Activated CD8-positive, alpha-beta memory T cell treated with anti-CD3 and anti-CD28 coated beads, Interleukin-2, amount 50 U/mL, for 1 hour (primary cell): ENCODE data around the gene MYDGF.
"Not testable (repeated sequence)": the region's sequence is repeated elsewhere in the genome, so short reads cannot be mapped to it uniquely, and the experiment has no call there.

ENCODE experiments used
- DNase-seq: peaks from one replicate; pipeline ENCODE4 v3.0.0-alpha.2; 2020; ENCODE audit errors: extremely low read depth

Gene MYDGF

DNA sequence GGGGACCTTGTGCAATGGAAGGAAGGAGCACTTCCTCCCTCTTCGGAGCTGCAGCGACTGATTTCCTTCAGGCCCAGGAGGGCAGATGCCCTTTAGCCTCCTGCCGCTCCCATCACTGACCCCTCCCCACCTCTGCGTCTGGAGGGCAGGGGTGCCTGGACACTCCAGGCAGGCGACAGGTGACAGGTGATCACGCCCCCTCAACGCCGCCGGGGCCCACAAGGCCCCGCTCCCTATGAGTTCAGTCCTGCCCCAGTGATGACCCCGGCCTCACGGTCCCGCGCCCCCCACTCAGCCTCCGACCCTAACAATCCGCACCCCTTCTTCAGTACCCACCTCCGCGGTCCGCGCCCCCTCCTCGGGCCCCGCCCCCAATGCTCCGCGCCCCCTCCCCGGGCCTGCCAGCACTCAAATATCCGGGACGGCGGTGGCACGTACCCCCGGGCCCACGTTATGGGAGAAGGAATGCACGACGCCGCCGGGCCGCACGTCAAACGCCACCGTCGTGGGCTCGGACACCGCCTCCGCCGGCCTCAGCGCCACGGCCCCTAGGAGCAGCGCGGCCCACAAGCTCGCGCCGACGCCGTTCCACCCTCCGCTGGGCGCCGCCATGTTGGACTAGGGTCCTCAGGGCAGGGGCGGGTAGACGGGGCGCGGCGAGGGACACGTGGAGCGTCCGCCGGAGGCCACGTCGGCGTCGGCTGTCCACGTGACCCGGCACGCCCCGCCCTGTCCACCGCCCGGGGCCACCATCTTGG is at the start of gene MYDGF:
Gene MYDGF, minus strand, starts transcription at position 620 of the 758 bp plus-strand sequence. Its CDS starts 8 bp downstream, at position 612.
- DNase-seq, result peak; percentile 75

DNA sequence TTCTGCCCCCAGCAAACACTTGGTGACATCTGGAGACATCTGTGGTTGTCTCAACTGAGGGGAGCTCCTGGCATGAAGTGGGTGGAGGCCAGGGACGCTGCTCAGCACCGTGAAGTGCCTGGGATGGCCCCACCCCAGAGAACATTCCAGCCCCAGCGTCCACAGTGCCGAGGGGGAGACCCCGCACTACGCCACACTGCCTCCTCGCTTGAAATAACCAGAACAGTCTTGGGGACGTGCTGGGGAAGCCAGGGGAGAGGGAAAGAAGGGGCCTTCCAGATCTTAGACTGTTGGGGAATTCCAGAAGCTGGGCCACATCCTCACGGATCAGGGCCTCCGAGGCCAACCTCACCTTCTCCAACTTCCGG is 49.3 kb upstream of the MYDGF start:
- no peak for DNase-seq

DNA sequence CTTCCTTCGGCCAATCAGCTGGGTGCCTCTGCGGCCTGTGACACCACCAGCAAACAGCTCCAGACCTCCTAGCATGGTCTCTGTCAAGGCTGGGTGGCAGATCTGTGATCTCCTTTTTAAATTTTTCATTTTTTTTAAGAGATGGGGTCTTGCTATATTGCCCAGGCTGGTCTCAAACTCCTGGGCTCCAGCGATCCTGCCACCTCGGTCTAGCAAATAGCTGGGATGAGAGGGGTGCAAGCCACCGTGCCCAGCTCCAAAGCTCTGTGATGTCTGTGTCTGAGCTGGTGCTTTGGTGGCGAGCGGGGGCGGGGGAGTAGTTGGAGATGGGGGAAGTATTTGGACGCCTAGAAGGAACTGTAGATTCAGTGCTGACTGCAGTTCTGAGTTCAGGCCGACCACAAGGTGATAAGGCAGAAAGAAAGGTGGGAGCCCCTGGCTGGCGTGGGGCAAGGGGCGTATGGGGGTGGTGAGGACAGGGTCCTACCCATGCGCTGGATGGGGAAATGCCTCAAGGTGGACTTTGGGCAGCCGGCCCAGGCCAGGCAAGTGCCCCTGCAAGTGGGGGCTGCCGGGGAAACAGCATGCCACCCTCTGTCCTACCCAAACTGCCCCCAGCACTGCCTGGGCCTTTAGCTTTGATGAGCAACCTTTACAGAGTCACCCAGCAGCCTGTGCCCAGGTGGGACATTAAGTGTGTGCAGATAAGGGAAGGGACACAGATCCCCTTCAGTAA is 48.0 kb upstream of the MYDGF start:
- no peak for DNase-seq

DNA sequence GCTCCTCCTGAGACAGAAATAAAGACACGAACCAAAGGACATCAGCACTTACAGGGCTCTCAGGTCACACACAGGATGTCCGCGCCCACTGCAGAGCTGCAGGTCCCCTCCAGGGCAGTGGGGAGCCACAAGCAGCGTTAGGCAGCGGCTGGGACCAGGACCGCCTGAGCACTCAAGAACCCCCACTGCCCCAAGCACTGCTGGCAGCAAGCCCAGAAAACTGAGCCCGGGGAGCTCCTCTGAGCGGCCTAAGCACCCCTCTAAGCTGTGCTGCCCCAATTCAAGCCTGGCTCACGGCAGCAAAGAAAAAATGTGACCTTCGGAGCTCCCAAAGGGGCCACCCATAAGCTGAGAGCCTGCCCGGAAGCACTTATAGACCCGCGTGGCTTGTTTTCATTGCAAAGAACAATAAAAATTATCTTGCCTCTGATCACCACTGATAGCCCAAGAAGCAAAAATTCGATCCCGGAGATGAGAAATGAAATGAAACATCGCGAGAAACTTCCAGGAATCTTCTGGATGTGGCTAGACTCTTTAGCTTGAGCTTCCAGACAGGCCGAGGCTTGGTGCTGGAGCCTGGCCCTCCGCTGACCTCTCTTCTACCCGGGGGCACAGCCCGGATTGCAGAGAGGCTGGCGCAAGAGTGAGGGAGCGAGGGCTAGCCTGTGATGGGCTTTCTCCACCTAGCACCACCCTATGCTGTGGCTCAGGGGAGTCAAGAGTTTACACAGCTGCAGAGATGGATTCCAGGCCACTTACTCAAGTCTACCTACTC is 47.2 kb upstream of the MYDGF start:
- DNase-seq, result no peak

DNA sequence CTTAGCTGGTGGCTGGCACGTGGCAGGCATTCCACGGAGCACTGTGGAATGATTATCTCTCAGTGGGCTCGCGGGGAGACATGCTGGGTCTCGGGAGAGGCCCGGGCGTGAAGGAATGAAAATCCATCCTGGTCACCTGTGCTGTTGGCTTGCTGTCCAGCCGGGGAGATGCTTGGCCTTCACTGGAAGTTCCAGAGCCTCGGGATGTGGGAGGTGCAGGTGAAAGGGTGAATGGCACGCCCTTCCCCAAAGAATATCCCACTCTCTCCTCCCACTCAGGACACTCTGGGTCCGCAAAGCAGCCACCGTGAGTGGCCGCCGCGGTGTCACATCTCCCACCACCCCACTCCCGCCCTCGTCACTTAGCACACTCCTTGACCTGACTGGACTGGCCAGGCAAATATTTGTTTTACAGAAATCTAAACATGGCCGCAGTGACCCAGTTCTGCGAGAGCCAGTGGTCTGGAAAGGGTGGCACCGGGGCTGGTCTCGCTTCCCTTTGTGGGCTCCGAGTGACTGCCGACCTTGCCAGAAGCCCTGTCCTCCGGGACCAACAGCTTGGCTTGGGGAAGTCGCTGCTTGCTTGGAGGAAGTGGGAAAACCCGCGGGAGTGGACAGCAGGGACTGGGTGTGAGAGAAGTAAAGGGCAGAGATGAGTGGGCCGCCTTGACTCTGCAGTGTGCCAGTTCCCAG is 45.5 kb upstream of the MYDGF start:
- no peak for DNase-seq

DNA sequence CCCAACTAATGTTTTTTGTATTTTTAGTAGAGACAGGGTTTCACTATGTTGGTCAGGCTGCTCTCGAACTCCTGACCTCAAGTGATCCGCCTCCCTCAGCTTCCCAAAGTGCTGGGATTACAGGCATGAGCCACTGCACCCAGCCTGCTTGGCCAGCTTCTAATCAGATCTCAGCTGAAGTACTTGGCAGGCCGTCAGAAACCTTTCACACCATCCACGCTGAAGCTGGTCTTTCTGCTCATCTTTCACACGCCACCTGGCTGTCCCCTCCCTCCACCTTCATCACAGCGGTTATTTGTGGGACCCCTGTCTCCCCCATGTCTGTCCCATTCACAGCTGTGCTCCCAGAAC is 45.0 kb upstream of the MYDGF start:
- DNase-seq, result not testable (repeated sequence)

DNA sequence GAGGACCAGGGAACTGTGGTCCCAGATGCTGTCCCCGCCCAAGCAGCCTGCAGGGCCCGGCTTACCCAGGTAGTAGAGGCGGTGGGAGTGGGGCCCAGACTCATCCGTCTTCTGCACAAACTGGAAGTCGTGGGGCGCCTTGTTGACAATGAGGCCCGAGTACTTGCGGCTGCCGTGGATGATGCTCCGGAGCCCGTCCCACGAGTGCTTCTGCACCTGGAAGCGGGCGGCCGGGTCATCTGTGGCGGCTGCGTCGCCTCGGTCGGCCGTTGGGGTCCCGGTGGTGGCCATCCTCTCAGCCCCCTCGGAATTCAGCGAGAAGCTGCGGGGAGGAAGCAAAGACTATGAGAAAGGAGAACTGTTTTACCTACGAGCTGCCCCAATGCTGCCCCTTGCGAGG is 43.9 kb upstream of the MYDGF start:
- no peak for DNase-seq

DNA sequence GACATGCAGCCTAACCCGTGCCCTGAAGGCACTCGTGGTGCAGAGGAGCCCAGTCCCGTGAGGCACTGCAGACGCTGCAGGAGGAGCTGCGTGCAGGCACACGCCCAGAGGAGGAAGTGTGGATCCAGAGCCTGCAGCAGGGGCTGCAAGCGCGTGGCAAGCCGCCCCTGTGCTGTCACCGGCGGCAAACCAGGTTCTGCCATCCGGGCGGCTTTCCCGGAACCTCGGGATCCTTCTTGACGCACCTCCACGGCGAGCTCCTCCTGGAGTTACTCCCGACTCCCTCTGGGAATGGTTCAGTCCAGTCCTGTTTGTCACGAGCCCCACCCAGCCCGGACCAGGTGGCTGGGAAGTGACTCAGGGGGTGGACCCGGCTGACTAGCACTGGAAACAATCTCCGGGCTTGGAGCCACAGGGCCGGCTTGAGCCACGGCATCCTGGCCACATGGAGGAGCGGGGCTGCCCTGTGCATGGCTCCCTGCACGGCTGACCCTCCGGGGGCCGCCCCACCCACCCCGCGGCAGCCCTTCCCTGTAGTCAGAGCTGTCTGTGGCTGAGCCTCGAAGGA is 43.3 kb upstream of the MYDGF start:
- no peak for DNase-seq

DNA sequence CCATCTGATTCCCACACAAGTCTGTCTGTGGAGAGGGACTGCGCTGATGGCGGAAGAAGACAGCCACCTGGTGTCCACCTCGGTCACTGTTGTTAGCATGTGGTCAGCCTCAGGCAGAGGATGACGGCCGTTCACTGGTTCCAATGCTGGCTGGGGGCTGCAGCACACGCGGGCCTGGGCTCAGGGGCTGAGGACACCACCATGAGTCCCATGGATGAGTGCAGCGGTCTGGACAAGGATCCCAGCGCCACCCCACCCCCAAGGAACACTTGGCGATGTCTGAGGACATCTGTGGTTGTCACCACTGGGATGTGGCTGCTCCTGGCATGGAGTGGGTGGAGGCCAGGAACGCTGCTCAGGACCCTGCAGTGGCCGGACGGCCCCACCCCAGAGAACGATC is 42.6 kb upstream of the MYDGF start:
- DNase-seq, result no peak

DNA sequence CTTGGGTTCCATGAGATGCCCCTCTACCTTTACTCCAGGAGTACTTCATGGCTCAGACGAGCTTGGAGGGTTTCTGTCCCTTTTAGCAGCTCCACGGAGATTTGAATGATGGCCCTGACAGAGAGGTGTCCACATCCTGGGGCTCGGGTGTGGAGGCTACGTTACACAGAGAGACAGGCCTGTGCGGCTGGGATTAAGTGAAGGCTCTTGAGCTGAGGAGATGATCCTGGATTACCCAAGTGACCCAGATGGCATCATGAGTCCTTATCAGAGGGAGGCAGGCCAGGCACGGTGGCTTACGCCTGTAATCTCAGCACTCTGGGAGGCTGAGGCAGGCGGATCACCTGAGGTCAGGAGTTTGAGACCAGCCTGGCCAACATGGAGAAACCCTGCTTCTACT is 41.1 kb upstream of the MYDGF start:
- no peak for DNase-seq

DNA sequence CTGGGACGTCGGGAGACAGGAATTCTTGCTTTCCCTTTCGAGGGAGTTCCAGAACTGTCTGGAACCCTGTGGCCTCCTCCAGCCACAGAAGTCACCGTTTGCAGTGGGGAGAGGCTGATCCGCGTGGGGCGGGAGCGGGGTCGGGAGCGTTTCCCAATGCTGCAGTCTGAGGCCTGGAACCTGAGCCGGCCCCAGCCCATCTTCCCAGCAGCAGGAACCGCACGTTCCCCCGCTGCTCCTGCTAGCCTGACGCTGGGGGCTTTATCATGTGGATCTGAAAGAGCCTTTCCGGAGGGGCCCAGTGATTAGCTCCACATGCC is 40.1 kb upstream of the MYDGF start:
- no peak for DNase-seq

DNA sequence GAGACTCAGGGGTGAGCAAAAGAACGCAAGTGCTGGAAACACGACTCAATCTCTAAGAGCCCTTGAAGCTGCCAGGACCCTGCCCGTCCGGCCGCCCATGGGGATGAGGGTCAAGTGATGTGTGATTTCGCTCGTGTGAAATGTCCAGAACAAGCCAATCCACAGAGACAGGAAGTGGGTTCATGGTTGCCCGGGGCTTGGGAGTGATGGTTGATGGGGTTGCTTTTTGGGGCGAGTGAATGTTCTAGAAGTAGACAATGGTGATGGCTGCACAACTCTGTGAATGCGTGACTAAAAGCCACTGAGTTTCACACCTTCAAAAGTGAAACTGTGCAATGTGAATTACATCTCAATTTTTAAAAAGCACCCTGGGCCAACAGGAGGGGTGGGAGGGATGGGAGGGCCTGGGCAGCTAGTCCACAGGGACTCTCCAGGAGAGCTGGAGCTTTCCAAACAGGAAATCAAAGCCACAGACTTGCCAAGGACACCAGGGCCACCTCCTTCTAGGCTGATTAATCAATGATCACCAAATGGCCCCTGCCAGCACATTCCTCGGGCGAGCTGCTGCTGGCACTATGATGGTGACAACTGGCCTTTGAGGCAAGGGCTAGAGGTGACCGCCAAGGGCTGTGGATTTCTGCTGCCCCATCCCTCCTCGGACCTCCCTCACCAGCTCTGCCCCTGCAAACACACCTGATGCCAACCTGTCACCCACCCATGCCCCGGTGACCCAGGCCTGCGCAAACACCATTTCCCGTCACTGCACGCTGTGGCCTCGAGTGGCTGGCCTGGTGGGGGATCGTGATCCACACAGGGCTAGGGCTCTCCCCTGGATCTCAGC is 39.5 kb upstream of the MYDGF start:
- DNase-seq, result no peak

DNA sequence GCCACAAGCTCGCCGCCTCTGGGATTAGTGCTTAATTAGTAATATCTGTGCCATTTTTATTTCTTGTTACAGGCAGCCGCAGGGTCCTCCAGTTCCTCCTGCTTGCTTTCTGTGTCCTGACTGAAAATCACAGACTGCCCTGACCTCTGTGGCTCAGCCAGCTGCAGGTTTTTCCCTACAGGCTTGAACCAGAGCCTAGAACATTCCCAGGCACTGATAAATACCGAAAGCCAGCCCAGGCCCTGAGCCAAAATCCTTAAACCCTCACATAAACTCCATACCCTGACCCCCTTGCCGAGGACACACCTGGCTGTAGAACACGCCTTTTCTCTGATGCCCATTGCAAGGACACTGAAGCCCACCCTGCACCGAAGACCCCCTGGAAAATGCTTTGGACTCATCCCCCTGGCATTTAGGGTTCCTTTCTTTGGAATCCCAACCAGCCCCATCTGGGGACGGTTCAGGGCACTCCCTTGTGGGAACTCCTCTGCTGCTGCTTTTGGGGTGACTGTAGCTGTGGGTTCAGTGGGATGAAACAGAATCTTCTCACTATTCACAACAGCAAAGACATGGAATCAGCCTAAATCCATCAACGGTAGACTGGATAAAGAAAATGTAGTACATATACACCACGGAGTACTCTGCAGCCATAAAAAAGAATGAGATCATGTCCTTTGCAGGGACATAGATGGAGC is 38.0 kb upstream of the MYDGF start:
- no peak for DNase-seq

DNA sequence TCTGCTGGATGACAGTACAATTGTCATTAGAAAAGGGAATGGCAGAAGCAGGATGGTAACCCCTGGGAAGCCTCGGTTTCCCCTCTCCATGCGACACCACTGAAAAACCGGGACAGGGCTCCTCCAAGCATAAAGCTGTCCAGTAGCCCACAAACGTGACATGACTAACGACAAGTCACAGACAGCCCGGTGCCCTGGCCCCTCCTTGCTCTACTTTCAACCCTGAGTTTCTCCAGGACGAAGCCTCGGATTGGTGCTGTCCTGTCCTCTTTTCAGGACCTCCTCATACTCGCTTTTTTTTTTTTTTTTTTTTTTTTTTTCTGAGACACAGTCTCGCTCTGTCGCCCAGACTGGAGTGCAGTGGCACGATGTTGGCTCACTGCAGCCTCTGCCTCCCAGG is 37.2 kb upstream of the MYDGF start:
- no peak for DNase-seq

DNA sequence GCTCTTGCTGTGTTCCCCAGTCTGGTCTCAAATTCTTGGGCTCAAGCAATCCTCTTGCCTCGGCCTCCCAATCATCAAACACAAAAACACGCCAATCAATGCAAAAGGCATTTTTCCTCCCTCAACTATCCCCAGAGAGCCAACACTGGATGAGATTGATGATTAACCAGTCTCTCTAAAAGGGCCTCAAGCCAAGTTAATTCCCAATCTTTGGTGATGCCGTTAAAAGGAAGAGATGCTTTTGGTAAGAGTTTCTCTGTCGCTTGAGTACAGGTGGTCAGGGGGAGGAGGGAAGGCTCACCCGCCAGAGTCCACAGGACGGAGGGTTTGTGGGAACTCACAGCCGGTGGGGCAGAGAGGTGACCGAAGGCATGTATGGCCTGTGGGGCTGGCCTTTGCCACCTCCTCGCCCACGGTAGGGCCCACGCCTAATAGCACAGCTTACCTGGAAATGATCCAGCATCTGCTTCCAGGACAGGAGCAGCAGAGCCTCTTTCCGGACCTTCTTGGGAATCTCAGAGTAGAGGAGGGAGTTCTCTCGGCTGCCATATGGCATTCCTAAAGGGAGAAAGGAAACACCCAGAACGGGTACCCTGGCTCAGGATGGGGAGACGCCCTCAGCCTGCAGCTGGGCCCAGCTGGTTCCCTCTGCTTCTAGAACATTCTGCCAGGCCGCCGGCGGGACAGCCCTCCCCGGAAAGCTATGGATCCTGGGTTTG is 35.4 kb upstream of the MYDGF start:
- no peak for DNase-seq

DNA sequence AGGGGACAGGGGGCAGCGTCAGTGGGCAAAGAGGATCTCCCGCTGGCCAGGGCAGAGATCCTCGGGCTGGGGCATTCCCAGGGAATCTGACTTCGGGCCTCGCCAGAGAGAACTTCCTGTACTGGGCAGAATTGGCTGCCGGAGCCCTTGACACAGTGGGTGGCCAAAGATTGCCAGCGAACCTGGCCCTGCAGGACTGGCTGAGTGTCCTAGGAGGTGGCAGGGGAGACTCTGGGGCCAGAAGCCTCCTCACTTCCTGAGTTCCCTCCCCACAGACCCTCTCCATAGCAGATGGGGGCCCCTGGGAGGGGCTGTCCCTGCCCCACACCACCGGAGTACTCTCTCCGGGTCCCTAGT is 34.2 kb upstream of the MYDGF start:
- DNase-seq, result no peak

DNA sequence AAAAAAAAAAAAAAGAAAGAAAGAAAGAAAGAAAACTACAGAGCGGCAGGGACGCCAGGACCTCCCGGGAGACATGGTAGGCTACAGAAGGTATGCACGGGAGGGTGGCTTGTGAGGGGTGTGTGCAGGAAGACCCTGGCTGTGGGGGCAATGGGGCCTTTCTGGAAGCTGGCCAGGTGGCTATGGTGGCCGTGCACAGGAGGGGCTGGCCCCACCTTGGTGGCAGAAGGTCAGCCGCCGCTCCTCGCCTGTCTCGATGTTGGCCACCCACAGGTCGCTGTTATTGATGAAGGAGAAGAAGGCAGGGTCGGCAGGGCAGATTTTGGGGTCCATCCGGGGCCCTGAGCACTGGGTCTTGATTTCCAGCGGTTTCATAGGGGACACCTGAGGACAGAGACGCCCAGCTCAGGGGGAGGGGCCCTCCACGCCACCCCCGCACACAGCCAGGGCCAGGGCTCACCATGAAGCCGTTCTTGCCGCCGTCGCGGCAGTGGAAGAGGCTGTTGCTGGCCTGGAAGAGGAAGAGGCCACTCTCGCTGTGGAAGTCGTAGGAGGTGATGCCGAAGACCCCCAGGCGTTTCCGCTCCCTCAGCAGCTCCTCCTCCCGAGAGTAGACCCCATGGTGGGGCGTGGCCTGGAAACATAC is 33.7 kb upstream of the MYDGF start:
- no peak for DNase-seq

DNA sequence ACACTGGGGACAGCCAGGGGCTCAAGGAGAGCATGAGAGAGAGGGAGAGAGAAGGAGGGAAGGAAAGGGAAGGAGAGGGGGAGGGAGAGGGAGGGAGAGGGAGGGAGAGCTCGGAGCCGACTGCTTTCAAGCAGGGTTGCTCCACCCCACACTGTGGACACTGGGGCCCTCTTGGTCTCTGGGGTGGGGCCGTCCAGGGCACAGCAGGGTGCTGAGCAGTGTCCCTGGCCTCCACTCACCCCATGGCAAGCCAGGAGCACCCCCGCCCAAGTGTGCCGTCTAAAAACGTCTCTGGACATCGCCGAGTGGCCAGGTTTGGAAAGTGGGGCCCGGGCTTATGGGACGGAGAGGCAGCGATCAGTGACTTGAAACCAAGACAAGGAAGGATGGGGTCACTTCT is 32.6 kb upstream of the MYDGF start:
- no peak for DNase-seq

DNA sequence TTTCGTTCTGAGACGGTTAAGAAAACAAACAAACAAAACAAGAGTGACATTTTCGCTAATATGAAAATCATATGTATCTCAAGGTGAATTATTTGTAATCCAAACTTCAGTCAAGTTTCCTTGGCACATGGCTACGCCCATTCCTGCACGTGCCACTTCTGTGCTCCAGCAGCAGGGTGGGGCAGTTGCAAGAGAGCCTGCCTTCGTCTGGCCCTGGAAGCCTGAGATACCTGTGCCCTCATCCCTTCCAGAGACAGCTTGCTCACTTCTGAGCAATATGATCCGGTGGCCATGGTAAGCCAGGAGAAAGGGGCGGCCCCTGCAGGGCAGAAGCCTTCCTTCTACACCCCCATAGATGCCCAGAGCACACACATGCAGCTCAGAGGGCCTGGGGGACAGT is 31.4 kb upstream of the MYDGF start:
- DNase-seq, result no peak

DNA sequence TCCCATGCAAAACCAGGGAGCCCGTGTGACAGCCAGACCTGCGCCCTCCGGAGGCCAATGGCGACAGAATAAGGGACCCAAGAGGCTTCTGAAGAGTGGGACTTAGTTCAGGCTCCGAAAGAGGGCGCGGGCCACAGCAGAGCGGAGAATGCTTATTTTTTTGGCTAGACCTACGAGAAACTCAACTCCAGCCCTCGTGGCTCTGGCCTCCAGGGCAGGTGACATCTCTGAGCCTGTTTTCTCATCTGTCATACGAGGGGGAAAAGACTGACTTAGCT is 30.5 kb upstream of the MYDGF start:
- DNase-seq, result no peak
